B cell (primary cell): ENCODE data around the gene ITIH1. TPM values are rescaled to one million over a fixed set of nuclear protein-coding genes. Genes with fewer than 3 reads are reported as not detected.
A peak's percentile ranks its signal among the peaks of the same experiment; 100 is the strongest.
"Not testable (repeated sequence)": the region's sequence is repeated elsewhere in the genome, so short reads cannot be mapped to it uniquely, and the experiment has no call there.

Source experiments
- ATAC-seq: fragments of 200-7000 bp; cut with Tn5 transposase; one replicate; pipeline ENCODE4 v1.10.0; 2021; ENCODE audit warnings: low read depth, mild to moderate bottlenecking, moderate number of reproducible peaks, moderate library complexity
- CTCF ChIA-PET: fragments of 350-600 bp; sonication (Branson Sonifier 250); formaldehyde crosslinking; loops from one replicate; lab custom pipeline; 2021; ENCODE audit warnings: antibody characterized with exemption, inconsistent platforms; lab: Charles Lee
- POLR2A ChIA-PET: fragments of 350-600 bp; sonication (Branson Sonifier 250); formaldehyde crosslinking; loops from one replicate; lab custom pipeline; 2021; ENCODE audit warnings: antibody characterized with exemption; lab: Charles Lee
- DNase-seq: peaks from one replicate; pipeline ENCODE4 v3.0.0; 2013
- H2AFZ ChIP-seq: 2 replicates; pipeline ENCODE4 v1.6.1; 2012; ENCODE audit warnings: mild to moderate bottlenecking, low read depth, low read length; ENCODE audit not compliant: insufficient read depth, poor library complexity, severe bottlenecking
- H3K27ac ChIP-seq, 2 donors: 1 replicate in 1 of 2; 2 replicates in 1 of 2; pipeline ENCODE4 v1.5.1; 2012 to 2013; ENCODE audit warnings: low read length in 2 of 2, mild to moderate bottlenecking in 2 of 2, moderate library complexity in 1 of 2
- H3K27me3 ChIP-seq, 4 experiments: fragments of 200-600 bp in 1 of 4; sonication (generic) in 1 of 4; replicated peaks in 1 of 4; 1 replicate in 2 of 4; 2 replicates in 2 of 4; pipeline versions ENCODE4 v1.6.1 to v1.7.0; 2013 to 2016; ENCODE audit warnings: low read length in 3 of 4, mild to moderate bottlenecking in 2 of 4, mixed read lengths in 1 of 4, moderate library complexity in 1 of 4; ENCODE audit not compliant: insufficient read depth in 4 of 4, control insufficient read depth in 3 of 4; ENCODE audit errors: control extremely low read depth in 1 of 4
- H3K36me3 ChIP-seq, 2 experiments: replicated peaks in 1 of 2; 1 replicate in 1 of 2; 2 replicates in 1 of 2; pipeline versions ENCODE4 v1.6.1 to v1.7.1; 2013; ENCODE audit warnings: low read length in 1 of 2; ENCODE audit not compliant: insufficient read depth in 2 of 2, control insufficient read depth in 1 of 2; ENCODE audit errors: control extremely low read depth in 1 of 2, extremely low read depth in 1 of 2
- H3K4me1 ChIP-seq, 2 donors: fragments of 200-600 bp in 1 of 2; sonication (generic) in 1 of 2; 1 replicate in 1 of 2; 2 replicates in 1 of 2; pipeline versions ENCODE4 v1.5.1 to v1.6.1; 2013 to 2017; ENCODE audit warnings: low read length in 2 of 2; ENCODE audit not compliant: control insufficient read depth in 2 of 2, insufficient read depth in 2 of 2
- H3K4me2 ChIP-seq: replicated peaks from 2 replicates; pipeline ENCODE3; 2012; ENCODE audit warnings: mild to moderate bottlenecking, low read depth, low read length; ENCODE audit not compliant: poor library complexity, severe bottlenecking
- H3K4me3 ChIP-seq, 5 experiments: fragments of 200-600 bp in 1 of 5; sonication (generic) in 1 of 5; 1 replicate in 3 of 5; 2 replicates in 2 of 5; pipeline versions ENCODE4 v1.5.1 to v1.7.0; 2011 to 2016; ENCODE audit warnings: low read length in 4 of 5, mild to moderate bottlenecking in 4 of 5, low read depth in 2 of 5, control low read depth in 1 of 5, moderate library complexity in 1 of 5; ENCODE audit not compliant: insufficient read depth in 1 of 5; ENCODE audit errors: control extremely low read depth in 1 of 5, extremely low read depth in 1 of 5
- H3K79me2 ChIP-seq: fragments of 200-600 bp; sonication (generic); one replicate; pipeline ENCODE4 v1.6.0; 2016; ENCODE audit warnings: low read length; ENCODE audit not compliant: control insufficient read depth, insufficient read depth
- H3K9ac ChIP-seq: fragments of 200-600 bp; sonication (generic); 2 replicates; pipeline ENCODE4 v1.6.1; 2017; ENCODE audit warnings: mild to moderate bottlenecking, low read length, moderate library complexity
- H3K9me3 ChIP-seq, 3 donors: one replicate each; pipeline versions ENCODE4 v1.6.1 to v1.7.1; 2013; ENCODE audit warnings: low read length in 2 of 3; ENCODE audit not compliant: control insufficient read depth in 2 of 3, insufficient read depth in 1 of 3; ENCODE audit errors: control extremely low read depth in 1 of 3
- H4K20me1 ChIP-seq: 2 replicates; pipeline ENCODE4 v1.6.0; 2012; ENCODE audit warnings: mild to moderate bottlenecking, low read length; ENCODE audit not compliant: insufficient read depth, control insufficient read depth, poor library complexity, severe bottlenecking
- H3K27ac Mint-ChIP-seq: one replicate; pipeline ENCODE4 v1.8.0; 2021; ENCODE audit warnings: mixed read lengths
- H3K27me3 Mint-ChIP-seq: one replicate; pipeline ENCODE4 v1.8.0; 2021; ENCODE audit warnings: mixed read lengths
- H3K4me1 Mint-ChIP-seq: one replicate; pipeline ENCODE4 v1.8.0; 2021; ENCODE audit warnings: mixed read lengths
- H3K4me3 Mint-ChIP-seq: one replicate; pipeline ENCODE4 v1.8.0; 2021; ENCODE audit warnings: mixed read lengths
- H3K9me3 Mint-ChIP-seq: one replicate; pipeline ENCODE4 v1.8.0; 2022; ENCODE audit warnings: mixed read lengths; ENCODE audit not compliant: insufficient read depth
- EZH2 ChIP-seq: IDR thresholded peaks from 2 replicates; pipeline ENCODE4 v1.6.1; 2012; ENCODE audit warnings: borderline replicate concordance, low read depth, mild to moderate bottlenecking, moderate library complexity, low read length; ENCODE audit not compliant: insufficient read depth, poor library complexity, severe bottlenecking
- WGBS: methylation state at CpG from one replicate; pipeline ENCODE4 v1.1.5; 2013; ENCODE audit warnings: missing lambda C conversion rate; ENCODE audit not compliant: insufficient coverage; 5-methylcytosine and 5-hydroxymethylcytosine counted together
- intact Hi-C: fragments of 100-400 bp; cut with micrococcal nuclease; formaldehyde crosslinking; loops from one replicate; pipeline ENCODE4 v1.10.0; 2022
- polyA minus RNA-seq: library from RNA; depleted of rRNA, polyadenylated mRNA; stranded (reverse); fragments of >200 nt; gene quantifications from 2 replicates; pipeline ENCODE4 v1.2.3, GENCODE V29; 2012
- polyA plus RNA-seq: library from polyadenylated mRNA; depleted of rRNA; stranded (reverse); fragments of >200 nt; gene quantifications from 2 replicates; pipeline ENCODE4 v1.2.3, GENCODE V29; 2012
- total RNA-seq, 2 donors: library from RNA; stranded (reverse); fragments of 120-200 nt in 1 of 2; gene quantifications; 1 replicate in 1 of 2; 2 replicates in 1 of 2; pipeline versions ENCODE4 v1.2.3 to v1.2.4, GENCODE V29; 2013 to 2022

Gene ITIH1
- total RNA-seq (0.53 TPM in 1 of 2 replicates, not detected in the other), polyA plus RNA-seq (1.5 and 2.0 TPM in 2 replicates), polyA minus RNA-seq (1.1 TPM in 1 of 2 replicates, not detected in the other)
- total RNA-seq (2013): 0.91 TPM

GRCh38 chr3:52777127-52777958 lies at the start of gene ITIH1:
ITIH1 (plus strand) TSS chr3:52777599; CDS start chr3:52777616, 17 bp downstream.
- H3K4me3 ChIP-seq: no peak within 1 kb of the TSS
- no peaks in the 10 kb centered on the region for H3K9me3 ChIP-seq
- H3K4me3 Mint-ChIP-seq: no peak within 1 kb of the TSS
- ATAC-seq (no peak), DNase-seq (no peak)
- no peak within 1 kb of the TSS for H3K4me2 ChIP-seq
- H3K4me1 Mint-ChIP-seq: peaks cover 14% of the 10 kb centered on the region
- H3K4me1 ChIP-seq: peaks cover 14 to 19% of the 10 kb centered on the region in 2 donors
- no peaks in the 10 kb centered on the region for H3K9me3 Mint-ChIP-seq
- H2AFZ ChIP-seq: no peak within 1 kb of the TSS
- no peaks in the 10 kb centered on the region for H3K27me3 ChIP-seq
- no peaks in the 10 kb centered on the region for H3K36me3 ChIP-seq
- H3K27me3 Mint-ChIP-seq: no peaks in the 10 kb centered on the region
- H3K79me2 ChIP-seq: no peaks in the 10 kb centered on the region
- TF ChIP-seq EZH2: no peak
- H4K20me1 ChIP-seq: no peaks in the 10 kb centered on the region
- H3K9ac ChIP-seq: no peak within 1 kb of the TSS
- intact Hi-C loops: no loop called here
- no peak within 1 kb of the TSS for H3K27ac ChIP-seq
- CTCF ChIA-PET: interaction anchor here (0.7 kb wide), 1 partner anchor 15 kb away, joined by 3 read pairs; no protein-coding TSS in a partner anchor
- WGBS: 92% methylated on average over 10 of the region's 12 CpGs
- peak within 1 kb of the TSS; percentile 50 for H3K27ac Mint-ChIP-seq
- POLR2A ChIA-PET: no interaction called here

- H3K4me3 ChIP-seq, H3K4me1 ChIP-seq, CTCF ChIA-PET, H3K4me3 Mint-ChIP-seq, H4K20me1 ChIP-seq, H3K9ac ChIP-seq, H3K27ac Mint-ChIP-seq, H3K4me2 ChIP-seq, H3K27ac ChIP-seq, H3K27me3 ChIP-seq, H2AFZ ChIP-seq, H3K4me1 Mint-ChIP-seq, H3K27me3 Mint-ChIP-seq, intact Hi-C loops, H3K79me2 ChIP-seq, ATAC-seq, DNase-seq: not testable (repeated sequence)
- Histone ChIP-seq H3K9me3 (peaks cover 1 to 16% (median 7%) of the 10 kb centered on the region in 3 donors), H3K36me3 (peaks cover 3 to 20% of the 10 kb centered on the region in 2 experiments)
- WGBS: 100% methylated on average over 1 of the region's 3 CpGs
- POLR2A ChIA-PET: interaction anchor here (0.7 kb wide), 1 partner anchor 375 kb away, joined by 3 read pairs; no protein-coding TSS in a partner anchor
- peaks cover 11% of the 10 kb centered on the region for H3K9me3 Mint-ChIP-seq
Observed at GRCh38 chr3:52728753-52729152, 48.6 kb upstream of the ITIH1 start.
